Spleen (tissue), 7 donors: Measurements from ENCODE around the gene SORCS2.

Experiments used
- CTCF ChIP-seq, 11 experiments: fragments of 200-600 bp in 7 of 11; fragments of 450-650 bp in 4 of 11; sonication (generic) in 4 of 11; IDR thresholded peaks in 8 of 11; conservative IDR thresholded peaks in 3 of 11; 1 replicate in 7 of 11; 2 replicates in 4 of 11; pipeline versions ENCODE4 v1.4.0 to v1.8.0; 2016 to 2021; ENCODE audit warnings: antibody characterized with exemption in 11 of 11, inconsistent platforms in 4 of 11, mild to moderate bottlenecking in 1 of 11
- POLR2A ChIP-seq, 3 donors: fragments of 450-650 bp; IDR thresholded peaks; one replicate each; pipeline ENCODE4 v1.5.1; 2017; ENCODE audit warnings: antibody characterized with exemption in 3 of 3, mild to moderate bottlenecking in 1 of 3
- donor health status: DM: no; HTN: no; CAD: no; lungs with moderate emphysema.
- donor health status: DM: no; HTN: no; CAD: no.
- donor health status: DM: no; HTN: no; CAD: no.

GRCh38 chr4:7738458-7739076 is 546.2 kb downstream of the SORCS2 start:
- no peak for TF ChIP-seq CTCF (IDR thresholded peaks at IDR 0.05 in 8 of 11, conservative IDR thresholded peaks at IDR 0.05 in 3 of 11)
- no peak for TF ChIP-seq POLR2A (IDR thresholded peaks at IDR 0.05)
